HCT116 (cell line): ENCODE results near the gene C15orf40. TPM values are rescaled to one million over a fixed set of nuclear protein-coding genes. Genes with fewer than 3 reads are reported as not detected.

Experiments
- ATAC-seq: fragments of 200-7000 bp; cut with Tn5 transposase; 2 replicates; pipeline ENCODE4 v1.9.1; 2020; ENCODE audit warnings: mild to moderate bottlenecking, moderate library complexity
- BruUV-seq: library from RNA; stranded (reverse); fragments of 400-500 nt; replicated peaks from 2 replicates; lab custom pipeline; 2021; lab: Mats Ljungman, UMichigan
- CTCF ChIA-PET: fragments of 300-600 bp; sonication (Branson Sonifier 250); formaldehyde crosslinking; loops from one replicate; lab custom pipeline; 2021; ENCODE audit warnings: antibody characterized with exemption; lab: Charles Lee
- POLR2A ChIA-PET: fragments of 300-600, 350-600 bp; sonication (Branson Sonifier 250); formaldehyde crosslinking; loops from one replicate; lab custom pipeline; 2021; ENCODE audit warnings: antibody characterized with exemption; lab: Charles Lee
- RAD21 ChIA-PET, 2 experiments: fragments of 300-600 bp; sonication (Branson Sonifier 250); formaldehyde crosslinking; loops; one replicate each; lab custom pipeline; 2023; ENCODE audit warnings: low total read pairs in 2 of 2; ENCODE audit not compliant: uncharacterized antibody in 2 of 2, unreplicated experiment in 2 of 2, low non-redundant PET in 1 of 2; lab: Charles Lee
- DNase-seq: peaks from one replicate; pipeline ENCODE4 v3.0.0-alpha.2; 2010; ENCODE audit warnings: low read depth, low spot score
- H2AFZ ChIP-seq: fragments of 200-600 bp; shearing (Covaris generic), sonication (generic); 2 replicates; pipeline ENCODE4 v1.6.1; 2017; ENCODE audit warnings: low read depth, mixed run types, mixed read lengths, antibody characterized with exemption, low read length; ENCODE audit not compliant: poor library complexity, severe bottlenecking
- H3K27ac ChIP-seq: 2 replicates; pipeline ENCODE4 v1.5.1; 2012; ENCODE audit warnings: low read depth, low read length
- H3K27me3 ChIP-seq: fragments of 200-600 bp; sonication (generic); 2 replicates; pipeline ENCODE4 v1.6.1; 2016; ENCODE audit warnings: mixed run types, low read length, mixed read lengths; ENCODE audit not compliant: insufficient read depth
- H3K36me3 ChIP-seq, 2 experiments: fragments of 200-500 bp in 1 of 2; fragments of 200-600 bp in 1 of 2; sonication (Bioruptor generic) in 1 of 2; sonication (generic) in 1 of 2; 2 replicates each; pipeline versions ENCODE4 v1.5.1 to v1.6.1; 2014 to 2016; ENCODE audit warnings: low read length in 2 of 2, inconsistent platforms in 1 of 2, mixed read lengths in 1 of 2, mixed run types in 1 of 2; ENCODE audit not compliant: insufficient read depth in 2 of 2, control insufficient read depth in 1 of 2
- H3K4me1 ChIP-seq, 2 experiments: fragments of 200-600 bp in 1 of 2; sonication (generic) in 1 of 2; 2 replicates each; pipeline versions ENCODE4 v1.5.1 to v1.6.1; 2012 to 2017; ENCODE audit warnings: low read length in 2 of 2, inconsistent platforms in 1 of 2, mild to moderate bottlenecking in 1 of 2, mixed read lengths in 1 of 2, mixed run types in 1 of 2, moderate library complexity in 1 of 2; ENCODE audit not compliant: insufficient read depth in 2 of 2, control insufficient read depth in 1 of 2
- H3K4me2 ChIP-seq: fragments of 200-600 bp; sonication (generic); 2 replicates; pipeline ENCODE4 v1.6.1; 2017; ENCODE audit warnings: mixed run types, low read length, mixed read lengths
- H3K4me3 ChIP-seq, 2 experiments: fragments of 200-600 bp in 1 of 2; sonication (generic) in 1 of 2; replicated peaks in 1 of 2; 2 replicates each; pipeline ENCODE4 v1.5.1; 2011 to 2016; ENCODE audit warnings: low read length in 2 of 2, control low read depth in 1 of 2, low read depth in 1 of 2, mild to moderate bottlenecking in 1 of 2, mixed read lengths in 1 of 2, mixed run types in 1 of 2
- H3K79me2 ChIP-seq: fragments of 200-600 bp; sonication (generic); 2 replicates; pipeline ENCODE4 v1.6.1; 2017; ENCODE audit warnings: mild to moderate bottlenecking, mixed run types, low read length, moderate library complexity, mixed read lengths; ENCODE audit not compliant: insufficient read depth
- H3K9ac ChIP-seq: fragments of 200-600 bp; sonication (generic); 2 replicates; pipeline ENCODE4 v1.6.1; 2016; ENCODE audit warnings: low read length, mixed read lengths
- H3K9me2 ChIP-seq: fragments of 200-600 bp; sonication (generic), shearing (Covaris generic); 2 replicates; pipeline ENCODE4 v1.6.1; 2017; ENCODE audit warnings: mixed run types, mild to moderate bottlenecking, moderate library complexity; ENCODE audit not compliant: insufficient read depth
- H3K9me3 ChIP-seq, 2 experiments: fragments of 200-500 bp in 1 of 2; fragments of 200-600 bp in 1 of 2; sonication (Bioruptor generic) in 1 of 2; sonication (generic) in 1 of 2; 2 replicates each; pipeline ENCODE4 v1.6.1; 2014 to 2017; ENCODE audit warnings: low read length in 2 of 2, mixed read lengths in 2 of 2, inconsistent platforms in 1 of 2, low read depth in 1 of 2, mild to moderate bottlenecking in 1 of 2, mixed run types in 1 of 2, moderate library complexity in 1 of 2; ENCODE audit not compliant: control insufficient read depth in 1 of 2, insufficient read depth in 1 of 2
- H4K20me1 ChIP-seq: fragments of 200-600 bp; sonication (generic), shearing (Covaris generic); 2 replicates; pipeline ENCODE4 v1.6.1; 2017; ENCODE audit warnings: mixed run types, mild to moderate bottlenecking, moderate library complexity; ENCODE audit not compliant: insufficient read depth
- ATF3 ChIP-seq: IDR thresholded peaks from 2 replicates; pipeline ENCODE4 v1.6.1; 2012
- CBX3 ChIP-seq: IDR thresholded peaks from 2 replicates; pipeline ENCODE4 v1.6.1; 2012; ENCODE audit warnings: low read depth
- CEBPB ChIP-seq: IDR thresholded peaks from 2 replicates; pipeline ENCODE4 v1.6.1; 2012; ENCODE audit warnings: low read depth
- EGR1 ChIP-seq: IDR thresholded peaks from 2 replicates; pipeline ENCODE4 v1.6.1; 2012; ENCODE audit warnings: low read depth
- ELF1 ChIP-seq: IDR thresholded peaks from 2 replicates; pipeline ENCODE4 v1.6.1; 2012; ENCODE audit warnings: low read depth, borderline replicate concordance
- FOSL1 ChIP-seq: IDR thresholded peaks from 2 replicates; pipeline ENCODE4 v1.6.1; 2012; ENCODE audit warnings: low read depth
- JUND ChIP-seq: IDR thresholded peaks from 2 replicates; pipeline ENCODE4 v1.6.1; 2012
- POLR2A ChIP-seq: IDR thresholded peaks from 2 replicates; pipeline ENCODE4 v1.7.0; 2011; ENCODE audit warnings: borderline replicate concordance; ENCODE audit not compliant: insufficient read depth, insufficient read length; ENCODE audit errors: extremely low read depth
- RAD21 ChIP-seq: IDR thresholded peaks from 2 replicates; pipeline ENCODE4 v1.6.1; 2012; ENCODE audit warnings: low read depth, mild to moderate bottlenecking
- SIN3A ChIP-seq: IDR thresholded peaks from 2 replicates; pipeline ENCODE4 v1.6.1; 2012; ENCODE audit warnings: low read depth
- SP1 ChIP-seq: IDR thresholded peaks from 2 replicates; pipeline ENCODE4 v1.6.1; 2012; ENCODE audit warnings: low read depth
- SRF ChIP-seq: IDR thresholded peaks from 2 replicates; pipeline ENCODE4 v1.6.1; 2012; ENCODE audit warnings: low read depth
- YY1 ChIP-seq: IDR thresholded peaks from 2 replicates; pipeline ENCODE4 v1.6.1; 2011; ENCODE audit warnings: low read length, low read depth, moderate library complexity, mild to moderate bottlenecking; ENCODE audit not compliant: insufficient replicate concordance; ENCODE audit errors: extremely low read depth
- ZBTB33 ChIP-seq: IDR thresholded peaks from 2 replicates; pipeline ENCODE4 v1.6.1; 2011; ENCODE audit warnings: mild to moderate bottlenecking, low read length, moderate library complexity; ENCODE audit not compliant: insufficient replicate concordance; ENCODE audit errors: extremely low read depth
- ZFX ChIP-seq: fragments of 450-650 bp; IDR thresholded peaks from 2 replicates; pipeline ENCODE4 v1.6.1; 2017
- ZNF274 ChIP-seq: fragments of 200-500 bp; sonication (Bioruptor generic); IDR thresholded peaks from 2 replicates; pipeline ENCODE4 v1.6.1; 2014; ENCODE audit warnings: mild to moderate bottlenecking, low read depth, low read length, inconsistent platforms
- intact Hi-C: fragments of 100-400 bp; cut with micrococcal nuclease; formaldehyde crosslinking; loops from 2 replicates; pipeline ENCODE4 v1.10.0; 2022
- total RNA-seq: library from RNA; stranded (reverse); gene quantifications from one replicate; pipeline ENCODE4 v1.2.1, GENCODE V29; 2021; ENCODE audit not compliant: unreplicated experiment
- TF ChIP-seq, protein P1 (sequence below), 3 experiments: fragments of 200-600 bp in 1 of 3; sonication (generic) in 1 of 3; IDR thresholded peaks in 2 of 3; conservative IDR thresholded peaks in 1 of 3; 2 replicates each; pipeline ENCODE4 v1.5.1; 2012 to 2017; ENCODE audit warnings: low read depth in 2 of 3, low read length in 2 of 3, antibody characterized with exemption in 1 of 3, borderline replicate concordance in 1 of 3, control low read depth in 1 of 3, mild to moderate bottlenecking in 1 of 3, mixed read lengths in 1 of 3, mixed run types in 1 of 3, moderate library complexity in 1 of 3; ENCODE audit not compliant: insufficient read depth in 1 of 3
- TF ChIP-seq, protein P2 (sequence below): IDR thresholded peaks from 2 replicates; pipeline ENCODE4 v1.6.1; 2012; ENCODE audit warnings: low read depth

The C15orf40 gene
- total RNA-seq, 1 experiment from 2014 or later: 26.0 TPM

DNA sequence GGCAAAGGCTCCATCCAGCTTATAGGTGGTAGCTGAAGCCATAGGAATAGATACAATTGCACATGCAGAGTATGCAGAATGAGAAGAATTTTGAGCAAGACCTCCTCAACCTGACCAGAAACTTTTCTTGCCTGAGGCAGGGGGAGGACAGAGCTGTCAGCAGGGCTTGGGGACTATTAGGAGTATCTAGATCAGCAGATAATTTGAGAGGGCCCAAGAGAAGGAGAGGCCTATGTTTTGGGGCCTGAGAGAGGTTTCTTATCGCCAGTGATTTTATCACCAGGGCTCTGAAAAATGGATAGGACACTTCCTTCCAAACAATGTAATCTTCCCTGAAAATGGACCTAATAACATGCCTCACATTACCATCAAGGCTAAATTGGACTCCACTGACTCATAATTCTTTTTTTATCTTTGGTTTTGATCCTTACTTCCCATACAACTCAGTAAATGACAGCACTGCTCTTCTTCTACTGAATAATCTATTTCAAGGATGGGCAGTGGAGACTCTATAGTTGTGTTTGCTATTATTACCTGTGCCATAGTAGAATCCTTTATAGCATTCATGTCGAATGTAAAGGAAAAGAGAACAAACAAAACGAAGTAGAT, 41.3 kb downstream of the C15orf40 start:
- ChIA-PET POLR2A (no interaction called here), RAD21 (no interaction called here), CTCF (no interaction called here)
- no peak overlapping the region for H3K4me2 ChIP-seq
- no peaks in the 10 kb centered on the region for H3K9me3 ChIP-seq
- BruUV-seq: no TSS peak
- H3K27me3 ChIP-seq: 0 out of 2 replicates have a peak, but pooled peaks cover 4% of the 10 kb centered on the region
- no peaks in the 10 kb centered on the region for H3K36me3 ChIP-seq
- ATAC-seq: no peak
- no peaks in the 10 kb centered on the region for H4K20me1 ChIP-seq
- no peaks in the 10 kb centered on the region for H3K79me2 ChIP-seq
- no peak overlapping the region for H3K9ac ChIP-seq
- H3K4me3 ChIP-seq: no peak overlapping the region
- no peaks in the 10 kb centered on the region for H3K9me2 ChIP-seq
- no peaks in the 10 kb centered on the region for H3K4me1 ChIP-seq
- no peak for TF ChIP-seq ZNF274
- no peak for TF ChIP-seq SIN3A
- TF ChIP-seq RAD21: no peak
- TF ChIP-seq SRF: no peak
- TF ChIP-seq ELF1: no peak
- TF ChIP-seq POLR2A: no peak
- TF ChIP-seq FOSL1: no peak
- no peak for TF ChIP-seq ZFX
- no peak for TF ChIP-seq EGR1
- TF ChIP-seq CEBPB: no peak
- TF ChIP-seq JUND: no peak
- TF ChIP-seq ATF3: no peak
- TF ChIP-seq, protein P1, sequence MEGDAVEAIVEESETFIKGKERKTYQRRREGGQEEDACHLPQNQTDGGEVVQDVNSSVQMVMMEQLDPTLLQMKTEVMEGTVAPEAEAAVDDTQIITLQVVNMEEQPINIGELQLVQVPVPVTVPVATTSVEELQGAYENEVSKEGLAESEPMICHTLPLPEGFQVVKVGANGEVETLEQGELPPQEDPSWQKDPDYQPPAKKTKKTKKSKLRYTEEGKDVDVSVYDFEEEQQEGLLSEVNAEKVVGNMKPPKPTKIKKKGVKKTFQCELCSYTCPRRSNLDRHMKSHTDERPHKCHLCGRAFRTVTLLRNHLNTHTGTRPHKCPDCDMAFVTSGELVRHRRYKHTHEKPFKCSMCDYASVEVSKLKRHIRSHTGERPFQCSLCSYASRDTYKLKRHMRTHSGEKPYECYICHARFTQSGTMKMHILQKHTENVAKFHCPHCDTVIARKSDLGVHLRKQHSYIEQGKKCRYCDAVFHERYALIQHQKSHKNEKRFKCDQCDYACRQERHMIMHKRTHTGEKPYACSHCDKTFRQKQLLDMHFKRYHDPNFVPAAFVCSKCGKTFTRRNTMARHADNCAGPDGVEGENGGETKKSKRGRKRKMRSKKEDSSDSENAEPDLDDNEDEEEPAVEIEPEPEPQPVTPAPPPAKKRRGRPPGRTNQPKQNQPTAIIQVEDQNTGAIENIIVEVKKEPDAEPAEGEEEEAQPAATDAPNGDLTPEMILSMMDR (IDR thresholded peaks at IDR 0.05 in 2 of 3, conservative IDR thresholded peaks at IDR 0.05 in 1 of 3; ENCODE audit: borderline replicate concordance in 1 of 3, insufficient read depth in 1 of 3, low read depth in 2 of 3, low read length in 2 of 3): no peak
- TF ChIP-seq CBX3: no peak
- no peak for TF ChIP-seq SP1
- no peak for TF ChIP-seq ZBTB33
- TF ChIP-seq, protein P2, sequence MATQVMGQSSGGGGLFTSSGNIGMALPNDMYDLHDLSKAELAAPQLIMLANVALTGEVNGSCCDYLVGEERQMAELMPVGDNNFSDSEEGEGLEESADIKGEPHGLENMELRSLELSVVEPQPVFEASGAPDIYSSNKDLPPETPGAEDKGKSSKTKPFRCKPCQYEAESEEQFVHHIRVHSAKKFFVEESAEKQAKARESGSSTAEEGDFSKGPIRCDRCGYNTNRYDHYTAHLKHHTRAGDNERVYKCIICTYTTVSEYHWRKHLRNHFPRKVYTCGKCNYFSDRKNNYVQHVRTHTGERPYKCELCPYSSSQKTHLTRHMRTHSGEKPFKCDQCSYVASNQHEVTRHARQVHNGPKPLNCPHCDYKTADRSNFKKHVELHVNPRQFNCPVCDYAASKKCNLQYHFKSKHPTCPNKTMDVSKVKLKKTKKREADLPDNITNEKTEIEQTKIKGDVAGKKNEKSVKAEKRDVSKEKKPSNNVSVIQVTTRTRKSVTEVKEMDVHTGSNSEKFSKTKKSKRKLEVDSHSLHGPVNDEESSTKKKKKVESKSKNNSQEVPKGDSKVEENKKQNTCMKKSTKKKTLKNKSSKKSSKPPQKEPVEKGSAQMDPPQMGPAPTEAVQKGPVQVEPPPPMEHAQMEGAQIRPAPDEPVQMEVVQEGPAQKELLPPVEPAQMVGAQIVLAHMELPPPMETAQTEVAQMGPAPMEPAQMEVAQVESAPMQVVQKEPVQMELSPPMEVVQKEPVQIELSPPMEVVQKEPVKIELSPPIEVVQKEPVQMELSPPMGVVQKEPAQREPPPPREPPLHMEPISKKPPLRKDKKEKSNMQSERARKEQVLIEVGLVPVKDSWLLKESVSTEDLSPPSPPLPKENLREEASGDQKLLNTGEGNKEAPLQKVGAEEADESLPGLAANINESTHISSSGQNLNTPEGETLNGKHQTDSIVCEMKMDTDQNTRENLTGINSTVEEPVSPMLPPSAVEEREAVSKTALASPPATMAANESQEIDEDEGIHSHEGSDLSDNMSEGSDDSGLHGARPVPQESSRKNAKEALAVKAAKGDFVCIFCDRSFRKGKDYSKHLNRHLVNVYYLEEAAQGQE: no peak
- no peak for TF ChIP-seq YY1
- no peak for DNase-seq
- H2AFZ ChIP-seq: no peak overlapping the region
- no peak overlapping the region for H3K27ac ChIP-seq
- intact Hi-C loops: no loop called here
